ENCODE measurements around the gene BMPR1B. TPM values are rescaled to one million over a fixed set of nuclear protein-coding genes. Genes with fewer than 3 reads are reported as not detected.

BMPR1B gene
- total and polyA plus RNA-seq, 2 donors from 2014 or later: 4.1 to 5.5 TPM

GRCh38 chr4:95158626-95159025, 400.9 kb downstream of the BMPR1B start:
- H3K36me3 ChIP-seq (ENCODE audit: control insufficient read depth in 2 of 3, insufficient read depth in 3 of 3, low read length in 3 of 3): no peaks in the 10 kb centered on the region
- H3K4me3 ChIP-seq (ENCODE audit: low read length in 3 of 3): no peak overlapping the region
- H3K27me3 ChIP-seq (ENCODE audit: control insufficient read depth, insufficient read depth, low read length): no peaks in the 10 kb centered on the region
- no peak overlapping the region for H3K9ac ChIP-seq (ENCODE audit: low read length in 3 of 3)
- TF ChIP-seq CTCF (IDR thresholded peaks at IDR 0.05; ENCODE audit: borderline replicate concordance, extremely low read depth, insufficient read depth): no peak
- intact Hi-C loops (cut with DNase I): no loop called here
- H3K27ac ChIP-seq (ENCODE audit: low read depth in 2 of 2, low read length in 2 of 2): no peak overlapping the region
- H3K9me3 ChIP-seq (ENCODE audit: control insufficient read depth in 2 of 3, insufficient read depth in 1 of 3, low read length in 3 of 3): no peaks in the 10 kb centered on the region
- no peaks in the 10 kb centered on the region for H3K4me1 ChIP-seq (ENCODE audit: control insufficient read depth in 2 of 3, insufficient read depth in 2 of 3, low read depth in 1 of 3, low read length in 3 of 3)
- DNase-seq (no peak), FAIRE-seq (no peak)

GRCh38 chr4:95159384-95159783, 401.6 kb downstream of the BMPR1B start:
- FAIRE-seq: no peak
- no peaks in the 10 kb centered on the region for H3K27me3 ChIP-seq (ENCODE audit: control insufficient read depth, insufficient read depth, low read length)
- DNase-seq: no peak
- intact Hi-C loops (cut with DNase I): no loop called here
- TF ChIP-seq CTCF (IDR thresholded peaks at IDR 0.05; ENCODE audit: borderline replicate concordance, extremely low read depth, insufficient read depth): no peak
- H3K27ac ChIP-seq (ENCODE audit: low read depth in 2 of 2, low read length in 2 of 2): no peak overlapping the region
- H3K9ac ChIP-seq (ENCODE audit: low read length in 3 of 3): no peak overlapping the region
- H3K36me3 ChIP-seq (ENCODE audit: control insufficient read depth in 2 of 3, insufficient read depth in 3 of 3, low read length in 3 of 3): no peaks in the 10 kb centered on the region
- H3K4me3 ChIP-seq (ENCODE audit: low read length in 3 of 3): no peak overlapping the region
- no peaks in the 10 kb centered on the region for H3K4me1 ChIP-seq (ENCODE audit: control insufficient read depth in 2 of 3, insufficient read depth in 2 of 3, low read depth in 1 of 3, low read length in 3 of 3)
- no peaks in the 10 kb centered on the region for H3K9me3 ChIP-seq (ENCODE audit: control insufficient read depth in 2 of 3, insufficient read depth in 1 of 3, low read length in 3 of 3)

- FAIRE-seq (no peak), DNase-seq (no peak)
- H3K9me3 ChIP-seq (ENCODE audit: control insufficient read depth in 2 of 3, insufficient read depth in 1 of 3, low read length in 3 of 3): no peaks in the 10 kb centered on the region
- no peaks in the 10 kb centered on the region for H3K27me3 ChIP-seq (ENCODE audit: control insufficient read depth, insufficient read depth, low read length)
- no peak overlapping the region for H3K4me3 ChIP-seq (ENCODE audit: low read length in 3 of 3)
- no peak overlapping the region for H3K27ac ChIP-seq (ENCODE audit: low read depth in 2 of 2, low read length in 2 of 2)
- no peaks in the 10 kb centered on the region for H3K4me1 ChIP-seq (ENCODE audit: control insufficient read depth in 2 of 3, insufficient read depth in 2 of 3, low read depth in 1 of 3, low read length in 3 of 3)
- intact Hi-C loops (cut with DNase I): no loop called here
- H3K36me3 ChIP-seq (ENCODE audit: control insufficient read depth in 2 of 3, insufficient read depth in 3 of 3, low read length in 3 of 3): peaks cover 0 to 2% (median 0%) of the 10 kb centered on the region in 3 donors
- H3K9ac ChIP-seq (ENCODE audit: low read length in 3 of 3): no peak overlapping the region
- TF ChIP-seq CTCF (IDR thresholded peaks at IDR 0.05; ENCODE audit: borderline replicate concordance, extremely low read depth, insufficient read depth): no peak
These were observed 404.2 kb downstream of the BMPR1B start for GRCh38 chr4:95161781-95162469.

- Histone ChIP-seq H3K4me1 (ENCODE audit: control insufficient read depth in 2 of 3, insufficient read depth in 2 of 3, low read depth in 1 of 3, low read length in 3 of 3) (no peaks in the 10 kb centered on the region), H3K27ac (ENCODE audit: low read depth in 2 of 2, low read length in 2 of 2) (no peak overlapping the region), H3K27me3 (ENCODE audit: control insufficient read depth, insufficient read depth, low read length) (no peaks in the 10 kb centered on the region), H3K4me3 (ENCODE audit: low read length in 3 of 3) (no peak overlapping the region), H3K36me3 (ENCODE audit: control insufficient read depth in 2 of 3, insufficient read depth in 3 of 3, low read length in 3 of 3) (peaks cover 0 to 2% (median 0%) of the 10 kb centered on the region in 3 donors), H3K9ac (ENCODE audit: low read length in 3 of 3) (no peak overlapping the region), H3K9me3 (ENCODE audit: control insufficient read depth in 2 of 3, insufficient read depth in 1 of 3, low read length in 3 of 3) (no peaks in the 10 kb centered on the region)
- no peak for TF ChIP-seq CTCF (IDR thresholded peaks at IDR 0.05; ENCODE audit: borderline replicate concordance, extremely low read depth, insufficient read depth)
- no peak for FAIRE-seq
- intact Hi-C loops (cut with DNase I): no loop called here
- no peak for DNase-seq
These were observed 405.1 kb downstream of the BMPR1B start for GRCh38 chr4:95162867-95163266.

Measured in kidney (tissue), 14 donors.